Measurements from ENCODE around the gene EOMES. TPM values are rescaled to one million over a fixed set of nuclear protein-coding genes. Genes with fewer than 3 reads are reported as not detected.

EOMES gene
- total and polyA plus RNA-seq, 2 experiments from 2014 or later: 0.10 TPM

DNA sequence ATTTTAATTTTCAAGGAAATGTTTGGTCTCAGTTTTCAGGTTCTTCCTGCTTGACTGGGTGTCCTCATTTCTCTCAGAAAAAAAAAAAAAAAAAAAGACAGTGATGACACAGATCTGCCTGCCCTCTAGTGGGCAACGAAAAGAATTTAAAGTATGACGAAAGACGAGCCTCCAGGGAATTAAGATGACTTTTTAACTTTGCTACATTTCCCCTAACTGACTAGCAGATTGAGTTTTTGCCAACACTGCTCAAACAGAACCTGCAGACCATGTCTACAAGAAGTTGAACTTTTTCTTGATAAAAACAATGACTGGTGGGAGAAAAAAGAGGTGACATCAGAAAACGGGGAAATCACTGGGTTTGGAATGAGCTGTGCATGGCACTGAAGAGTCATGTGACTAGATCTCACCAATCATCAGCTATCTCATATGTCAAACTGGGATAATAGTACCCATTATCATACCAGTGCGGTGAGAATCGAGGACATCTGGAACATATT, 40.8 kb downstream of the EOMES start:
- no peaks in the 10 kb centered on the region; the same call in 2 of the 3 replicates for H3K9me3 Mint-ChIP-seq
- H3K4me3 ChIP-seq: no peak overlapping the region
- no peaks in the 10 kb centered on the region for H3K79me2 ChIP-seq (replicated peaks; ENCODE audit: insufficient read depth)
- H4K20me1 ChIP-seq (replicated peaks; ENCODE audit: insufficient read depth): no peaks in the 10 kb centered on the region
- H3K27me3 Mint-ChIP-seq (ENCODE audit: insufficient read depth, low read depth, poor library complexity): peaks cover 2% of the 10 kb centered on the region
- TF ChIP-seq CREB1 (CRISPR knock-in tag; IDR thresholded peaks at IDR 0.05; ENCODE audit: low read depth) (peak; percentile 79), CTCF (conservative IDR thresholded peaks at IDR 0.05; ENCODE audit: low read depth in 2 of 2) (peak; percentile 76 to 88), ETS1 (IDR thresholded peaks at IDR 0.05) (no peak), POLR2AphosphoS5 (IDR thresholded peaks at IDR 0.05; ENCODE audit: low read depth) (no peak), ZNF331 (CRISPR knock-in tag; IDR thresholded peaks at IDR 0.05; ENCODE audit: low read depth) (no peak), NANOG (IDR thresholded peaks at IDR 0.05; ENCODE audit: borderline replicate concordance) (0 out of 2 replicates have a peak, but pooled peaks have one; percentile 7), EZH2 (IDR thresholded peaks at IDR 0.05; ENCODE audit: low read depth, unreplicated experiment) (no peak), STAT1 (IDR thresholded peaks at IDR 0.05; ENCODE audit: unreplicated experiment) (no peak)
- no peaks in the 10 kb centered on the region for H3K27me3 ChIP-seq (ENCODE audit: insufficient read depth)
- no peak overlapping the region for H2AFZ ChIP-seq
- H3K4me1 Mint-ChIP-seq: peaks cover 13% of the 10 kb centered on the region
- no peaks in the 10 kb centered on the region for H3K9me2 ChIP-seq (ENCODE audit: insufficient read depth)
- H3K4me1 ChIP-seq (ENCODE audit: insufficient read depth): peaks cover 9% of the 10 kb centered on the region; the same call in 1 of the 2 replicates
- no peaks in the 10 kb centered on the region for H3K36me3 ChIP-seq (ENCODE audit: insufficient read depth)
- H3F3A ChIP-seq (replicated peaks; ENCODE audit: low read depth): peaks cover 4% of the 10 kb centered on the region; the same call in 1 of the 2 replicates
- no peak overlapping the region for H3K4me2 ChIP-seq
- H3K4me3 Mint-ChIP-seq: peak overlapping the region; percentile 57
- no peaks in the 10 kb centered on the region for H3K36me3 Mint-ChIP-seq (ENCODE audit: low read depth)
- DNase-seq (ENCODE audit: low spot score): peak; percentile 91
- ATAC-seq: peak; percentile 72
- H3K27ac Mint-ChIP-seq: peak overlapping the region; percentile 88; the same call in 1 of the 2 replicates
- H3K27ac ChIP-seq (ENCODE audit: low read depth): peak overlapping the region; percentile 84

- H3K4me1 Mint-ChIP-seq: peaks cover 13% of the 10 kb centered on the region
- Histone ChIP-seq H3K79me2 (replicated peaks; ENCODE audit: insufficient read depth) (no peaks in the 10 kb centered on the region), H3K4me3 (peak overlapping the region; percentile 7; the same call in 1 of the 2 replicates), H3K27me3 (ENCODE audit: insufficient read depth) (no peaks in the 10 kb centered on the region), H3K27ac (ENCODE audit: low read depth) (peak overlapping the region; percentile 84), H3K9me2 (ENCODE audit: insufficient read depth) (no peaks in the 10 kb centered on the region), H2AFZ (no peak overlapping the region), H3K4me1 (ENCODE audit: insufficient read depth) (peaks cover 9% of the 10 kb centered on the region; the same call in 1 of the 2 replicates), H3K36me3 (ENCODE audit: insufficient read depth) (no peaks in the 10 kb centered on the region), H4K20me1 (replicated peaks; ENCODE audit: insufficient read depth) (no peaks in the 10 kb centered on the region), H3F3A (replicated peaks; ENCODE audit: low read depth) (peaks cover 4% of the 10 kb centered on the region; the same call in 1 of the 2 replicates), H3K4me2 (peak overlapping the region; percentile 20; the same call in 1 of the 2 replicates)
- H3K4me3 Mint-ChIP-seq: peak overlapping the region; percentile 57
- H3K9me3 Mint-ChIP-seq: no peaks in the 10 kb centered on the region; the same call in 2 of the 3 replicates
- H3K27me3 Mint-ChIP-seq (ENCODE audit: insufficient read depth, low read depth, poor library complexity): peaks cover 2% of the 10 kb centered on the region
- ATAC-seq (peak; percentile 91), DNase-seq (ENCODE audit: low spot score) (no peak)
- peak overlapping the region; percentile 88 for H3K27ac Mint-ChIP-seq
- no peaks in the 10 kb centered on the region for H3K36me3 Mint-ChIP-seq (ENCODE audit: low read depth)
- TF ChIP-seq JUNB (IDR thresholded peaks at IDR 0.05; ENCODE audit: unreplicated experiment) (no peak), STAT1 (IDR thresholded peaks at IDR 0.05; ENCODE audit: unreplicated experiment) (no peak), EZH2phosphoT487 (IDR thresholded peaks at IDR 0.05; ENCODE audit: unreplicated experiment) (no peak), ETS1 (IDR thresholded peaks at IDR 0.05) (0 out of 2 replicates have a peak, but pooled peaks have one; percentile 10), POLR2AphosphoS5 (IDR thresholded peaks at IDR 0.05; ENCODE audit: low read depth) (no peak), ZNF114 (CRISPR knock-in tag; IDR thresholded peaks at IDR 0.05) (no peak), NANOG (IDR thresholded peaks at IDR 0.05; ENCODE audit: borderline replicate concordance) (no peak), REST (IDR thresholded peaks at IDR 0.05; ENCODE audit: unreplicated experiment) (no peak), CREB1 (CRISPR knock-in tag; IDR thresholded peaks at IDR 0.05; ENCODE audit: low read depth) (no peak)
Measured at GRCh38 chr3:27680517-27681246, 41.4 kb downstream of the EOMES start.
